ENCODE data around the gene TRIM43. TPM values are rescaled to one million over a fixed set of nuclear protein-coding genes. Genes with fewer than 3 reads are reported as not detected.
"Not testable (repeated sequence)": the region's sequence is repeated elsewhere in the genome, so short reads cannot be mapped to it uniquely, and the experiment has no call there.

The TRIM43 gene
- 0.12 and 6.3 TPM in 2 replicates for total RNA-seq (2014; rRNA removed; shearing (Covaris generic))

GRCh38 chr2:95591701-95592100 is at the start of gene TRIM43:
TRIM43 (plus strand) TSS chr2:95592001; CDS start chr2:95594024, 2,023 bp downstream.
- in situ Hi-C loops (cut with HindIII; ENCODE audit: low sequenced_read_pairs); DNase-seq (ENCODE audit: low spot score): not testable (repeated sequence)

- in situ Hi-C loops (cut with HindIII; ENCODE audit: low sequenced_read_pairs), result no loop called here
- no peak for DNase-seq (ENCODE audit: low spot score)
Observed at GRCh38 chr2:95551055-95551568, 40.7 kb upstream of the TRIM43 start.

- peak; percentile 75 for DNase-seq (ENCODE audit: low spot score)
- in situ Hi-C loops (cut with HindIII; ENCODE audit: low sequenced_read_pairs), result no loop called here
Observed at GRCh38 chr2:95552911-95553310, 38.9 kb upstream of the TRIM43 start.

- DNase-seq (ENCODE audit: low spot score), result no peak
- in situ Hi-C loops (cut with HindIII; ENCODE audit: low sequenced_read_pairs), result no loop called here
Observed at GRCh38 chr2:95569170-95569569, 22.6 kb upstream of the TRIM43 start.

- in situ Hi-C loops (cut with HindIII; ENCODE audit: low sequenced_read_pairs), result no loop called here
Observed at GRCh38 chr2:95573866-95574265, 17.9 kb upstream of the TRIM43 start.

GRCh38 chr2:95574506-95574905 is 17.3 kb upstream of the TRIM43 start:
- in situ Hi-C loops (cut with HindIII; ENCODE audit: low sequenced_read_pairs), result no loop called here

More at GRCh38 chr2:95573866-95574265, 17.9 kb upstream of the TRIM43 start:
- no peak for DNase-seq (ENCODE audit: low spot score)

GRCh38 chr2:95575857-95576256 is 15.9 kb upstream of the TRIM43 start:
- DNase-seq (ENCODE audit: low spot score), result no peak
- in situ Hi-C loops (cut with HindIII; ENCODE audit: low sequenced_read_pairs), result no loop called here

More at GRCh38 chr2:95574506-95574905, 17.3 kb upstream of the TRIM43 start:
- DNase-seq (ENCODE audit: low spot score), result no peak

GRCh38 chr2:95578539-95578938 is 13.3 kb upstream of the TRIM43 start:
- in situ Hi-C loops (cut with HindIII; ENCODE audit: low sequenced_read_pairs), result no loop called here
- no peak for DNase-seq (ENCODE audit: low spot score)

GRCh38 chr2:95583545-95583944 is 8.3 kb upstream of the TRIM43 start:
- in situ Hi-C loops (cut with HindIII; ENCODE audit: low sequenced_read_pairs); DNase-seq (ENCODE audit: low spot score): not testable (repeated sequence)

GRCh38 chr2:95584321-95584720 is 7.5 kb upstream of the TRIM43 start:
- in situ Hi-C loops (cut with HindIII; ENCODE audit: low sequenced_read_pairs); DNase-seq (ENCODE audit: low spot score): not testable (repeated sequence)

GRCh38 chr2:95589777-95590536 is 1.8 kb upstream of the TRIM43 start:
- in situ Hi-C loops (cut with HindIII; ENCODE audit: low sequenced_read_pairs); DNase-seq (ENCODE audit: low spot score): not testable (repeated sequence)

- in situ Hi-C loops (cut with HindIII; ENCODE audit: low sequenced_read_pairs), result not testable (repeated sequence)
Observed at GRCh38 chr2:95592973-95593372, 1.2 kb downstream of the TRIM43 start.

GRCh38 chr2:95595012-95595411 is 3.2 kb downstream of the TRIM43 start:
- in situ Hi-C loops (cut with HindIII; ENCODE audit: low sequenced_read_pairs), result not testable (repeated sequence)
- peak; percentile 6 for DNase-seq (ENCODE audit: low spot score)

More at GRCh38 chr2:95592973-95593372, 1.2 kb downstream of the TRIM43 start:
- not testable (repeated sequence) for DNase-seq (ENCODE audit: low spot score)

GRCh38 chr2:95601301-95601700 is 9.5 kb downstream of the TRIM43 start:
- in situ Hi-C loops (cut with HindIII; ENCODE audit: low sequenced_read_pairs); DNase-seq (ENCODE audit: low spot score): not testable (repeated sequence)

GRCh38 chr2:95602146-95602545 is 10.3 kb downstream of the TRIM43 start:
- DNase-seq (ENCODE audit: low spot score); in situ Hi-C loops (cut with HindIII; ENCODE audit: low sequenced_read_pairs): not testable (repeated sequence)

- DNase-seq (ENCODE audit: low spot score); in situ Hi-C loops (cut with HindIII; ENCODE audit: low sequenced_read_pairs): not testable (repeated sequence)
Observed at GRCh38 chr2:95608356-95608755, 16.6 kb downstream of the TRIM43 start.

GRCh38 chr2:95609764-95610163 is 18.0 kb downstream of the TRIM43 start:
- not testable (repeated sequence) for DNase-seq (ENCODE audit: low spot score)

GRCh38 chr2:95613048-95613447 is 21.2 kb downstream of the TRIM43 start:
- DNase-seq (ENCODE audit: low spot score); in situ Hi-C loops (cut with HindIII; ENCODE audit: low sequenced_read_pairs): not testable (repeated sequence)

More at GRCh38 chr2:95609764-95610163, 18.0 kb downstream of the TRIM43 start:
- in situ Hi-C loops (cut with HindIII; ENCODE audit: low sequenced_read_pairs), result not testable (repeated sequence)

GRCh38 chr2:95622728-95623127 is 30.9 kb downstream of the TRIM43 start:
- not testable (repeated sequence) for DNase-seq (ENCODE audit: low spot score)

GRCh38 chr2:95630987-95631386 is 39.2 kb downstream of the TRIM43 start:
- in situ Hi-C loops (cut with HindIII; ENCODE audit: low sequenced_read_pairs); DNase-seq (ENCODE audit: low spot score): not testable (repeated sequence)

More at GRCh38 chr2:95622728-95623127, 30.9 kb downstream of the TRIM43 start:
- in situ Hi-C loops (cut with HindIII; ENCODE audit: low sequenced_read_pairs), result not testable (repeated sequence)

All from G401 (cell line).